ENCODE measurements around the gene GSN.

GSN gene

GRCh38 chr9:121267689-121268597, at the start of gene GSN:
Gene GSN (plus strand): TSS chr9:121268162. CDS start chr9:121301972, 33,810 bp downstream.
- TF ChIP-seq CTCF (IDR thresholded peaks at IDR 0.05; ENCODE audit: low read depth, low read length) (peak; percentile 1), MAX (IDR thresholded peaks at IDR 0.05; ENCODE audit: low read depth, low read length) (peak; percentile 33; the same call in 1 of the 2 replicates), MYC (IDR thresholded peaks at IDR 0.05; ENCODE audit: low read depth, low read length) (0 out of 2 replicates have a peak, but pooled peaks have one; percentile 6), POLR2A (IDR thresholded peaks at IDR 0.05; ENCODE audit: extremely low read depth, insufficient read length) (peak; percentile 67)
- peak; percentile 82 for DNase-seq (ENCODE audit: low read depth)

GRCh38 chr9:121218357-121219027, 49.5 kb upstream of the GSN start:
- TF ChIP-seq POLR2A (IDR thresholded peaks at IDR 0.05; ENCODE audit: extremely low read depth, insufficient read length) (no peak), MAX (IDR thresholded peaks at IDR 0.05; ENCODE audit: low read depth, low read length) (no peak), CTCF (IDR thresholded peaks at IDR 0.05; ENCODE audit: low read depth, low read length) (no peak), MYC (IDR thresholded peaks at IDR 0.05; ENCODE audit: low read depth, low read length) (no peak)
- H3K4me3 ChIP-seq (ENCODE audit: low read depth, low read length), result no peak overlapping the region
- DNase-seq (ENCODE audit: low read depth), result no peak

More at GRCh38 chr9:121267689-121268597, at the start of gene GSN:
- H3K4me3 ChIP-seq (ENCODE audit: low read depth, low read length), result peak within 1 kb of the TSS; percentile 81

GRCh38 chr9:121219530-121219929, 48.4 kb upstream of the GSN start:
- TF ChIP-seq MAX (IDR thresholded peaks at IDR 0.05; ENCODE audit: low read depth, low read length) (no peak), MYC (IDR thresholded peaks at IDR 0.05; ENCODE audit: low read depth, low read length) (no peak), POLR2A (IDR thresholded peaks at IDR 0.05; ENCODE audit: extremely low read depth, insufficient read length) (no peak), CTCF (IDR thresholded peaks at IDR 0.05; ENCODE audit: low read depth, low read length) (no peak)
- DNase-seq (ENCODE audit: low read depth), result no peak
- no peak overlapping the region for H3K4me3 ChIP-seq (ENCODE audit: low read depth, low read length)

GRCh38 chr9:121220996-121221663, 46.8 kb upstream of the GSN start:
- TF ChIP-seq CTCF (IDR thresholded peaks at IDR 0.05; ENCODE audit: low read depth, low read length) (no peak), MYC (IDR thresholded peaks at IDR 0.05; ENCODE audit: low read depth, low read length) (no peak), MAX (IDR thresholded peaks at IDR 0.05; ENCODE audit: low read depth, low read length) (no peak), POLR2A (IDR thresholded peaks at IDR 0.05; ENCODE audit: extremely low read depth, insufficient read length) (no peak)
- no peak overlapping the region for H3K4me3 ChIP-seq (ENCODE audit: low read depth, low read length)
- peak; percentile 28 for DNase-seq (ENCODE audit: low read depth)

GRCh38 chr9:121221664-121222055, 46.3 kb upstream of the GSN start:
- DNase-seq (ENCODE audit: low read depth), result no peak
- TF ChIP-seq MYC (IDR thresholded peaks at IDR 0.05; ENCODE audit: low read depth, low read length) (no peak), MAX (IDR thresholded peaks at IDR 0.05; ENCODE audit: low read depth, low read length) (no peak), CTCF (IDR thresholded peaks at IDR 0.05; ENCODE audit: low read depth, low read length) (no peak), POLR2A (IDR thresholded peaks at IDR 0.05; ENCODE audit: extremely low read depth, insufficient read length) (no peak)
- no peak overlapping the region for H3K4me3 ChIP-seq (ENCODE audit: low read depth, low read length)
